ENCODE results near the gene MAP2K3. TPM values are rescaled to one million over a fixed set of nuclear protein-coding genes. Genes with fewer than 3 reads are reported as not detected.
"Not testable (repeated sequence)": the region's sequence is repeated elsewhere in the genome, so short reads cannot be mapped to it uniquely, and the experiment has no call there.

The MAP2K3 gene
- total RNA-seq, 1 donor from 2014 or later, result 41.3 TPM

GRCh38 chr17:21297026-21297520 lies 12.6 kb downstream of the MAP2K3 start:
- no peak for ATAC-seq

GRCh38 chr17:21297597-21297996 lies 13.1 kb downstream of the MAP2K3 start:
- no peak for ATAC-seq

- ATAC-seq, result no peak
These were observed 13.8 kb downstream of the MAP2K3 start for GRCh38 chr17:21298056-21298982.

GRCh38 chr17:21298983-21299519 lies 14.5 kb downstream of the MAP2K3 start:
- no peak for ATAC-seq

- no peak for ATAC-seq
These were observed 15.6 kb downstream of the MAP2K3 start for GRCh38 chr17:21299981-21300600.

- ATAC-seq, result no peak
These were observed 16.4 kb downstream of the MAP2K3 start for GRCh38 chr17:21300601-21301571.

GRCh38 chr17:21301593-21302550 lies 17.4 kb downstream of the MAP2K3 start:
- no peak for ATAC-seq

GRCh38 chr17:21302711-21303425 lies 18.4 kb downstream of the MAP2K3 start:
- no peak for ATAC-seq

GRCh38 chr17:21303441-21304065 lies 19.0 kb downstream of the MAP2K3 start:
- no peak for ATAC-seq

GRCh38 chr17:21304091-21304490 lies 19.6 kb downstream of the MAP2K3 start:
- ATAC-seq, result no peak

- peak; percentile 5 for ATAC-seq
These were observed 20.1 kb downstream of the MAP2K3 start for GRCh38 chr17:21304551-21305151.

- not testable (repeated sequence) for ATAC-seq
These were observed 21.1 kb downstream of the MAP2K3 start for GRCh38 chr17:21305431-21306180.

- not testable (repeated sequence) for ATAC-seq
These were observed 22.2 kb downstream of the MAP2K3 start for GRCh38 chr17:21306611-21307272.

- not testable (repeated sequence) for ATAC-seq
These were observed 22.7 kb downstream of the MAP2K3 start for GRCh38 chr17:21307273-21307625.

- ATAC-seq, result not testable (repeated sequence)
These were observed 24.4 kb downstream of the MAP2K3 start for GRCh38 chr17:21308931-21309381.

GRCh38 chr17:21310061-21310765 lies 25.7 kb downstream of the MAP2K3 start:
- ATAC-seq, result not testable (repeated sequence)

Measured in esophagus mucosa (tissue), 1 donor.